OCI-LY3 (cell line): ENCODE results near the gene CCSER1.

Experiments
- H2AFZ ChIP-seq: fragments of 200-600, 300-600 bp; shearing (Covaris generic); 2 replicates; pipeline ENCODE4 v1.6.0; 2014; ENCODE audit warnings: antibody characterized with exemption, low read depth, low read length
- H3K27ac ChIP-seq: fragments of 200-600, 300-600 bp; sonication (generic); 2 replicates; pipeline ENCODE4 v1.5.1; 2014; ENCODE audit warnings: mild to moderate bottlenecking, low read length, moderate library complexity, mixed read lengths
- H3K27me3 ChIP-seq: fragments of 200-600, 300-600 bp; sonication (generic); 2 replicates; pipeline ENCODE4 v1.6.1; 2014; ENCODE audit warnings: low read depth, low read length, mixed read lengths
- H3K36me3 ChIP-seq: fragments of 200-600, 300-600 bp; sonication (generic); replicated peaks from 2 replicates; pipeline ENCODE3; 2014; ENCODE audit warnings: low read depth, low read length, mixed read lengths
- H3K4me1 ChIP-seq: fragments of 300-600, 200-600 bp; sonication (generic); 2 replicates; pipeline ENCODE4 v1.6.1; 2014; ENCODE audit warnings: low read length, mixed read lengths
- H3K4me2 ChIP-seq: fragments of 200-600, 300-600 bp; sonication (generic); 2 replicates; pipeline ENCODE4 v1.6.1; 2014; ENCODE audit warnings: low read length, mixed read lengths
- H3K4me3 ChIP-seq: fragments of 300-600, 200-600 bp; sonication (generic); 2 replicates; pipeline ENCODE4 v1.5.1; 2014; ENCODE audit warnings: antibody characterized with exemption, mild to moderate bottlenecking, low read length, moderate library complexity
- H3K79me2 ChIP-seq: fragments of 300-600, 200-600 bp; shearing (Covaris generic); 2 replicates; pipeline ENCODE4 v1.6.1; 2014; ENCODE audit warnings: mild to moderate bottlenecking, low read length, mixed read lengths
- H3K9ac ChIP-seq: fragments of 300-600, 200-600 bp; shearing (Covaris generic); 2 replicates; pipeline ENCODE4 v1.6.0; 2014; ENCODE audit warnings: mild to moderate bottlenecking, low read length, moderate library complexity
- H3K9me3 ChIP-seq: fragments of 200-600, 300-600 bp; shearing (Covaris generic); 2 replicates; pipeline ENCODE4 v1.6.1; 2014; ENCODE audit warnings: low read length, mixed read lengths; ENCODE audit not compliant: insufficient read depth
- H4K20me1 ChIP-seq: fragments of 200-600, 300-600 bp; sonication (generic); 2 replicates; pipeline ENCODE4 v1.6.1; 2016; ENCODE audit warnings: low read length, mixed read lengths; ENCODE audit not compliant: insufficient read depth
- CTCF ChIP-seq: fragments of 200-600, 300-600 bp; sonication (generic); IDR thresholded peaks from 2 replicates; pipeline ENCODE4 v1.5.1; 2014; ENCODE audit warnings: antibody characterized with exemption, low read length, low read depth
- EZH2phosphoT487 ChIP-seq: fragments of 200-600 bp; shearing (Covaris generic); IDR thresholded peaks from 2 replicates; pipeline ENCODE4 v1.6.1; 2018; ENCODE audit warnings: antibody characterized with exemption, mixed run types, low read depth

CCSER1 gene

GRCh38 chr4:91268913-91269312 is 1141.7 kb downstream of the CCSER1 start:
- H3K9ac ChIP-seq: no peak overlapping the region
- H3K4me2 ChIP-seq: no peak overlapping the region
- no peak overlapping the region; the same call in 1 of the 2 replicates for H2AFZ ChIP-seq
- H3K4me1 ChIP-seq: peaks cover 23% of the 10 kb centered on the region
- no peaks in the 10 kb centered on the region for H3K36me3 ChIP-seq
- no peaks in the 10 kb centered on the region for H3K9me3 ChIP-seq
- no peaks in the 10 kb centered on the region for H4K20me1 ChIP-seq
- no peak overlapping the region for H3K27ac ChIP-seq
- H3K27me3 ChIP-seq: no peaks in the 10 kb centered on the region
- no peak for TF ChIP-seq CTCF
- H3K4me3 ChIP-seq: no peak overlapping the region
- H3K79me2 ChIP-seq: no peaks in the 10 kb centered on the region

GRCh38 chr4:91279899-91280298 is 1152.7 kb downstream of the CCSER1 start:
- no peak overlapping the region for H2AFZ ChIP-seq
- no peak overlapping the region for H3K9ac ChIP-seq
- no peaks in the 10 kb centered on the region for H3K79me2 ChIP-seq
- no peak overlapping the region for H3K4me2 ChIP-seq
- H3K27ac ChIP-seq: no peak overlapping the region
- H3K36me3 ChIP-seq: no peaks in the 10 kb centered on the region
- H3K9me3 ChIP-seq: no peaks in the 10 kb centered on the region
- H4K20me1 ChIP-seq: no peaks in the 10 kb centered on the region
- H3K4me3 ChIP-seq: no peak overlapping the region
- TF ChIP-seq EZH2phosphoT487: no peak
- TF ChIP-seq CTCF: no peak
- no peaks in the 10 kb centered on the region for H3K4me1 ChIP-seq
- H3K27me3 ChIP-seq: no peaks in the 10 kb centered on the region

- H3K36me3 ChIP-seq: no peaks in the 10 kb centered on the region
- H4K20me1 ChIP-seq: no peaks in the 10 kb centered on the region
- no peaks in the 10 kb centered on the region for H3K9me3 ChIP-seq
- no peak overlapping the region for H3K9ac ChIP-seq
- no peaks in the 10 kb centered on the region for H3K4me1 ChIP-seq
- H3K79me2 ChIP-seq: no peaks in the 10 kb centered on the region
- H3K4me2 ChIP-seq: no peak overlapping the region
- H3K4me3 ChIP-seq: no peak overlapping the region
- H3K27ac ChIP-seq: no peak overlapping the region
- H2AFZ ChIP-seq: no peak overlapping the region
- no peaks in the 10 kb centered on the region for H3K27me3 ChIP-seq
- TF ChIP-seq CTCF (no peak), EZH2phosphoT487 (no peak)
Observed at GRCh38 chr4:91280551-91281290, 1153.5 kb downstream of the CCSER1 start.

GRCh38 chr4:91282217-91282616 is 1155.0 kb downstream of the CCSER1 start:
- no peaks in the 10 kb centered on the region for H3K36me3 ChIP-seq
- no peak overlapping the region for H2AFZ ChIP-seq
- TF ChIP-seq EZH2phosphoT487 (no peak), CTCF (no peak)
- no peaks in the 10 kb centered on the region for H4K20me1 ChIP-seq
- H3K4me3 ChIP-seq: no peak overlapping the region
- H3K27me3 ChIP-seq: no peaks in the 10 kb centered on the region
- no peaks in the 10 kb centered on the region for H3K4me1 ChIP-seq
- H3K4me2 ChIP-seq: no peak overlapping the region
- no peak overlapping the region for H3K9ac ChIP-seq
- no peaks in the 10 kb centered on the region for H3K79me2 ChIP-seq
- no peaks in the 10 kb centered on the region for H3K9me3 ChIP-seq
- H3K27ac ChIP-seq: no peak overlapping the region
